Brain microvascular endothelial cell (primary cell): Measurements from ENCODE around the gene TXLNB.

ENCODE experiments used
- DNase-seq: peaks from one replicate; pipeline ENCODE4 v3.0.0-alpha.2; 2020
- H3K27ac ChIP-seq: fragments of 250-450 bp; sonication (Bioruptor Pico); 2 replicates; pipeline ENCODE4 v1.5.1; 2020; ENCODE audit warnings: mild to moderate bottlenecking, moderate library complexity
- H3K27me3 ChIP-seq: fragments of 250-450 bp; sonication (Bioruptor Pico); replicated peaks from 2 replicates; pipeline ENCODE4 v1.5.1; 2020; ENCODE audit warnings: mild to moderate bottlenecking
- H3K36me3 ChIP-seq: fragments of 250-450 bp; sonication (Bioruptor Pico); replicated peaks from 2 replicates; pipeline ENCODE4 v1.5.1; 2020; ENCODE audit warnings: mild to moderate bottlenecking
- H3K4me3 ChIP-seq: 2 replicates; pipeline ENCODE4 v1.5.1; 2011; ENCODE audit warnings: low read depth, mild to moderate bottlenecking, control low read depth, low read length, moderate library complexity
- in situ Hi-C: cut with HindIII; loops from 2 replicates; pipeline ENCODE4 v1.10.0; 2017; ENCODE audit warnings: low sequenced_read_pairs, low pct_ligation_motif_present
- TF ChIP-seq, protein P1 (sequence below): IDR thresholded peaks from 2 replicates; pipeline ENCODE4 v1.5.1; 2011; ENCODE audit warnings: low read depth, mild to moderate bottlenecking, moderate library complexity, low read length, control low read depth, inconsistent platforms; ENCODE audit errors: missing control alignments

The TXLNB gene

DNA sequence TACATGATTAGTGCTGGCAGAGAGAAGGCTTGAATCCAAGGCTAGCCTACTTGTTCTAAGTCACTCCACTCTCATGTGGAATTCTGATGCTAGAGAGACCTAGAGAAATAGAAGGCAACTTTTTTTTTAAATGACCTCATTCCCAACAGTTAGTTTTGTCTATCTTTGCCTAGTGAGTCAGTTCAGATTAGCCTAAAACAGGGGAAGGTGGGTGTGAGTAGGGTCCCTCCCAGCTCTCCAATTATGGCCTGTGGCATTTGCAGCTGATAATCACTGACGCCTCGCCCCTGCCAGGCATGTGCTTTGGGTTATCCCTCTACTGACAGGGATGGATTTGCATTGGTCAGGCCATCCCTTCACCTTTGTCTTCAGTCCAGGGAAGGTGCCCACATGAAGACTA is 13.6 kb downstream of the TXLNB start:
- in situ Hi-C loops: no loop called here
- Histone ChIP-seq H3K4me3 (no peak overlapping the region), H3K36me3 (no peaks in the 10 kb centered on the region), H3K27me3 (no peaks in the 10 kb centered on the region), H3K27ac (no peak overlapping the region)
- TF ChIP-seq, protein P1, sequence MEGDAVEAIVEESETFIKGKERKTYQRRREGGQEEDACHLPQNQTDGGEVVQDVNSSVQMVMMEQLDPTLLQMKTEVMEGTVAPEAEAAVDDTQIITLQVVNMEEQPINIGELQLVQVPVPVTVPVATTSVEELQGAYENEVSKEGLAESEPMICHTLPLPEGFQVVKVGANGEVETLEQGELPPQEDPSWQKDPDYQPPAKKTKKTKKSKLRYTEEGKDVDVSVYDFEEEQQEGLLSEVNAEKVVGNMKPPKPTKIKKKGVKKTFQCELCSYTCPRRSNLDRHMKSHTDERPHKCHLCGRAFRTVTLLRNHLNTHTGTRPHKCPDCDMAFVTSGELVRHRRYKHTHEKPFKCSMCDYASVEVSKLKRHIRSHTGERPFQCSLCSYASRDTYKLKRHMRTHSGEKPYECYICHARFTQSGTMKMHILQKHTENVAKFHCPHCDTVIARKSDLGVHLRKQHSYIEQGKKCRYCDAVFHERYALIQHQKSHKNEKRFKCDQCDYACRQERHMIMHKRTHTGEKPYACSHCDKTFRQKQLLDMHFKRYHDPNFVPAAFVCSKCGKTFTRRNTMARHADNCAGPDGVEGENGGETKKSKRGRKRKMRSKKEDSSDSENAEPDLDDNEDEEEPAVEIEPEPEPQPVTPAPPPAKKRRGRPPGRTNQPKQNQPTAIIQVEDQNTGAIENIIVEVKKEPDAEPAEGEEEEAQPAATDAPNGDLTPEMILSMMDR: no peak
- DNase-seq: no peak

DNA sequence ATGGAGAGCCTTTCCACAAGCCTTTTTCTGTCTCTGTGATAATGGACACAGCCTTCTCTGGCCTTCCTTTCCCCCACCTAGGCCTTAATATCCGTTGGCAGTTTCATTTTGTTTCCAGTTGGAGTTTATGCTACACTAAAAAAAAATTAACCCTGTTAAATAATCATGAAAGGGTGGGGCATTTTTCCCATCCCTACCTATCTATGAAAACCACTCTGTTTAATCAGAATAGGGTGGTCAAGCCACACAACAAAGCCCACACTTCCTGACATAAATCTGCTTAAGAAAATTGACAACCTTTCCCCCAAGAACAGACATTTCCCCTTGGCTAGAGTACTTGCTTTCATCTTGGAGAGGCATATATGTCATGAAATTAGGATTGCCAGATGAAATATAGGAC is 14.2 kb downstream of the TXLNB start:
- Histone ChIP-seq H3K27ac (no peak overlapping the region), H3K36me3 (no peaks in the 10 kb centered on the region), H3K27me3 (no peaks in the 10 kb centered on the region), H3K4me3 (no peak overlapping the region)
- in situ Hi-C loops: no loop called here
- DNase-seq: no peak
- TF ChIP-seq, protein P1: no peak

DNA sequence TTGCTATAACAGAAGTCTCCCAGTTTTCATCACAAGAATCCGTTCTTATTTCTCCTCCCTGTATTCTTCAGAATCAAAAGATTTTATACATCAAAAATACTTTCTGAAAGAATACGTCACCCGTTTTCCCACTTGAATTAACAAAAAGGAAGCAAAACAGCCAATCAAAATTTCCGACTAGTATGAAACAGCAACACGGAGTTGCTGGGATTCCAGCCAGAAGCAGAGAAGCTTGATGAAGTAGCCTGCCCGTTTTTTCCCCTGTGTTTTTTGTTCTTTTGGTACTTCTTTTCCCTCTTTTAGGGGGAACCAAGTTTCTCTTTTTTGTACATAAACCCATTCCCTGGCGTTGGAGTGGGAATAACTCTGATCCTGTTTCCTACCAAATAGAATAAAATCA is 14.6 kb downstream of the TXLNB start:
- H3K27ac ChIP-seq: no peak overlapping the region
- no peaks in the 10 kb centered on the region for H3K27me3 ChIP-seq
- no peak for DNase-seq
- H3K4me3 ChIP-seq: no peak overlapping the region
- in situ Hi-C loops: no loop called here
- H3K36me3 ChIP-seq: no peaks in the 10 kb centered on the region
- TF ChIP-seq, protein P1: no peak

DNA sequence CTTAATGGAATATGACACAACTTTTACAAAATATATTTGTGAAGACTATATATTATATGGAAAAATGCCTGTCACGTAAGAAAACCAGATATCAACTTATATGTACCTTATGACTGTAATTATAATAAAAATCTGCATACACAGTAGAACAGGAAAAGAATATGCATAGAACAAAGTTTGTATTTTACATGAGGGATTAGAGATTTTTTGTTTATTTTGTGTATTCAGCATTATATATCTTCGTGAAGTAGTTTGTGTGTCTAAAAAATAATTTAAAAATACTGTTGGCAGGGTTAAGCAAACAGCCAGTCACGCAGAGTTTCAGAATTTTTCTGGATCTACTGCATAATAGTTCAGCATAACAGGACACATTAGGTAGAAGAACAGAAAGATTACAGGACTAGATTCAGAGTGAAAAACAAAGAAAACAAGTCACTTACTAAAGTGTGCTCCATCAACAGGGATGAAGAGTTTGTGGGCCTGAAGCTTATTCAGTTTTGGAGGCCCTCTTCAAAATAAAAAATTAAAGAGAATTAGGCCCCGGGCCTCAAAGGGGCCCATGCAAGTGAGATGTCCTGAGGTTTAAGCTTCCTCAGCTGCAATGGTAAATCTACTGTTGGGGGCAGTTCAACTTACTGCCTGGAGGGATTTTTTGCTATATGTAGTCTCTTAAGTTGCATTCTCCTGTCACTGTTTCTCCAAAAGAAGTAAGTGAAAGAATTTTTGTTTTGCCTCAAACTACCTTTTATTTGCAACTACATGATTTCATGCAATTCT is 16.3 kb downstream of the TXLNB start:
- no peak for DNase-seq
- TF ChIP-seq, protein P1: no peak
- in situ Hi-C loops: no loop called here
- H3K36me3 ChIP-seq: no peaks in the 10 kb centered on the region
- H3K27me3 ChIP-seq: no peaks in the 10 kb centered on the region
- H3K27ac ChIP-seq: no peak overlapping the region
- H3K4me3 ChIP-seq: no peak overlapping the region

DNA sequence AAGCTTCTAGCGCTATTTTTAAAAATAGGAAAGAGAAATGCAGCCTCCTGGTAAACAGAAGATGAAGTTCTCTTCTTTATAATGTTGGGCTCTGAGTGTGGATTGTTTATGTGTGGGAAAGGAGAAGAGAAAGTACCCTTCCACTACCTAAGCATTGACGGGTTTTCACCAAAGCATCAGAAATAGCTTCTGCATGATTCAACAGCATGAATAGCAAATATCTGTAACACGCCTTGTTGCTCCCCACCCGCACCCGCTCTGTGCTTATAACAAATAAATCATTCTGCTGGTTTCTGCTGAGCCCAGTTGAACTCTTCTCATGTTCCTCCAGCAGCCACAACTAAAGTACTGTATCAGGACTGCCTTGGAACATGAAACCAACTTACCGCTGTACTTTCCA is 20.7 kb downstream of the TXLNB start:
- in situ Hi-C loops: no loop called here
- Histone ChIP-seq H3K27ac (no peak overlapping the region), H3K36me3 (no peaks in the 10 kb centered on the region), H3K27me3 (no peaks in the 10 kb centered on the region), H3K4me3 (no peak overlapping the region)
- TF ChIP-seq, protein P1: no peak
- peak; percentile 33 for DNase-seq

DNA sequence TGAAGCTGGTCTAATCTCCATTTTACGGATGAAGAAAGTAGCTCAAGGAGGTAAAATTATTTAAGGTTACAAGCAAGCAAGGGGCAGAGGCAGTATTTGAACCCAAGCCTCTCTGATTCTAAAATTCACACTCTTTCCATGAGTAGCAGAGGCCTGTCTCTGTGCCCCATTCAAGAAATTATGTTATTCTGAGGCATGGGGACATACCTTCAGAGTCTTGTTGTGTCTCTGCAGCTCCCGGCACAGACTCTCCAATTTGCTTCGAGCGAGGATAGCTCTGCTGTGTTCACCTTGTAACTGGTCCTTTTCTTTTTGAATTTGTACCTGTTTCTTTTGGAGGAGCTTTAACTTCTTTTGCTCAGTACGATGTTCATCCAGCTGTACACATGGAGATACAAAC is 21.5 kb downstream of the TXLNB start:
- no peak for DNase-seq
- Histone ChIP-seq H3K36me3 (no peaks in the 10 kb centered on the region), H3K4me3 (no peak overlapping the region), H3K27me3 (no peaks in the 10 kb centered on the region), H3K27ac (no peak overlapping the region)
- in situ Hi-C loops: no loop called here
- TF ChIP-seq, protein P1: no peak
